Panc1 (cell line): ENCODE data around the gene PPP1R15A.

Source experiments
- CTCF ChIP-seq: fragments of 450-650 bp; IDR thresholded peaks from 2 replicates; pipeline ENCODE4 v1.5.1; 2017; ENCODE audit warnings: mild to moderate bottlenecking
- POLR2AphosphoS5 ChIP-seq: IDR thresholded peaks from 2 replicates; pipeline ENCODE4 v1.6.1; 2012; ENCODE audit warnings: mild to moderate bottlenecking, low read depth, low read length, moderate library complexity
- REST ChIP-seq, 2 experiments: IDR thresholded peaks; 2 replicates each; pipeline ENCODE4 v1.6.1; 2011 to 2012; ENCODE audit warnings: low read depth in 2 of 2, control low read depth in 1 of 2, low read length in 1 of 2, mild to moderate bottlenecking in 1 of 2, moderate library complexity in 1 of 2; ENCODE audit not compliant: insufficient read depth in 1 of 2

DNA sequence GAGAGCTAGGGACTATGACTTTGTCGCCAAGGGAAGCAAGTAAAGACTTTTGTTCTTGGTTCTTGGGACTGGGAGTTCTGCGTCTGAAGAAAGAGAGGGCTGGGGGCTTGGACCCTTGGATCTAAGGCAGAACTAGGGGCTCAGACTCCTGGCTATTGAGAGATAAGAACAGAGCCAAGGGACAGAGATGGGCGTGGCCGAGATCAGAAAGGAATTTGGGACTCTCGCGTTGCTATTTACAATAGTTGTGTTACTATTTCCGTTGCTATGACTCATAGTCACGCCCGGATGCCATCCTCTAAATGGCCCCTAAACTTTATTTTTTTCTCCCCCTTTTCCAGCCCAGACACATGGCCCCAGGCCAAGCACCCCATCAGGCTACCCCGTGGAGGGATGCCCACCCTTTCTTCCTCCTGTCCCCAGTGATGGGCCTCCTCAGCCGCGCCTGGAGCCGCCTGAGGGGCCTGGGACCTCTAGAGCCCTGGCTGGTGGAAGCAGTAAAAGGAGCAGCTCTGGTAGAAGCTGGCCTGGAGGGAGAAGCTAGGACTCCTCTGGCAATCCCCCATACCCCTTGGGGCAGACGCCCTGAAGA is 759 bp downstream of the PPP1R15A start:
- no peak for TF ChIP-seq CTCF
- no peak for TF ChIP-seq POLR2AphosphoS5
- TF ChIP-seq REST (IDR thresholded peaks at IDR 0.05; ENCODE audit: insufficient read depth in 1 of 2, low read depth in 2 of 2, low read length in 1 of 2) = no peak
